HEK293 (cell line): ENCODE data around the gene ARHGAP21.

Experiments used
- ZNF555 ChIP-seq: fragments of 450-650 bp; formaldehyde crosslinking; conservative IDR thresholded peaks from 2 replicates; pipeline ENCODE4 v1.5.1; 2017; ENCODE audit warnings: missing biosample characterization, mild to moderate bottlenecking, missing genetic modification characterization, inconsistent platforms
- ZNF621 ChIP-seq: fragments of 450-650 bp; formaldehyde crosslinking; IDR thresholded peaks from 2 replicates; pipeline ENCODE4 v1.5.1; 2017; ENCODE audit warnings: missing biosample characterization, missing genetic modification characterization
- ZNF629 ChIP-seq: fragments of 450-650 bp; formaldehyde crosslinking; IDR thresholded peaks from 2 replicates; pipeline ENCODE4 v1.5.1; 2017; ENCODE audit warnings: missing biosample characterization, missing genetic modification characterization
- ZNF792 ChIP-seq: fragments of 450-650 bp; formaldehyde crosslinking; IDR thresholded peaks from 2 replicates; pipeline ENCODE4 v1.5.1; 2016; ENCODE audit warnings: missing biosample characterization, missing genetic modification characterization
- TF ChIP-seq, protein P1 (sequence below): fragments of 450-650 bp; formaldehyde crosslinking; IDR thresholded peaks from 2 replicates; pipeline ENCODE4 v1.5.1; 2016; ENCODE audit warnings: missing biosample characterization, missing genetic modification characterization, low read depth

DNA sequence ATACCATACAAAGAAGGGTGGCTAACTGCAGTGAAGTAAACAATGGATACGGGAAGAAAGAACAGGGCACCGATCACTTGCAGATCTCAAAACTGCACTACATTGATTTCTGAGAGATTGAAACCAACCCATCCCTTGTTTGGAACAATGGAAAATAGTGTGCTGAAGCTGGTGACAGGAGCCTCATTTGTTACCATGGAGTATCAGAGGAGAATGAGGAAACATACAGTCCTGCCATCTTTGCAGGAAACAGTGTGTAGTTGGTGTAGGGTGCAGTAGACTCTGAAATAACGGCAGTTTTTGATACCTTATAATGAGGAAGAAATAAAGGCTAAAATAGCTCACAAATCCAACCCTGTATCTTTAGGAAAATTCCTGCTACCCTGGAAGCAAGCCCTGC lies 118.5 kb downstream of the ARHGAP21 start:
- TF ChIP-seq ZNF629 (no peak), ZNF621 (no peak), ZNF555 (tag by site-specific recombination) (no peak), ZNF792 (tag by site-specific recombination) (no peak)
- TF ChIP-seq, protein P1, sequence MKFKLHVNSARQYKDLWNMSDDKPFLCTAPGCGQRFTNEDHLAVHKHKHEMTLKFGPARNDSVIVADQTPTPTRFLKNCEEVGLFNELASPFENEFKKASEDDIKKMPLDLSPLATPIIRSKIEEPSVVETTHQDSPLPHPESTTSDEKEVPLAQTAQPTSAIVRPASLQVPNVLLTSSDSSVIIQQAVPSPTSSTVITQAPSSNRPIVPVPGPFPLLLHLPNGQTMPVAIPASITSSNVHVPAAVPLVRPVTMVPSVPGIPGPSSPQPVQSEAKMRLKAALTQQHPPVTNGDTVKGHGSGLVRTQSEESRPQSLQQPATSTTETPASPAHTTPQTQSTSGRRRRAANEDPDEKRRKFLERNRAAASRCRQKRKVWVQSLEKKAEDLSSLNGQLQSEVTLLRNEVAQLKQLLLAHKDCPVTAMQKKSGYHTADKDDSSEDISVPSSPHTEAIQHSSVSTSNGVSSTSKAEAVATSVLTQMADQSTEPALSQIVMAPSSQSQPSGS (tag by site-specific recombination) = no peak
